ENCODE measurements around the gene CNN1.

The CNN1 gene

DNA sequence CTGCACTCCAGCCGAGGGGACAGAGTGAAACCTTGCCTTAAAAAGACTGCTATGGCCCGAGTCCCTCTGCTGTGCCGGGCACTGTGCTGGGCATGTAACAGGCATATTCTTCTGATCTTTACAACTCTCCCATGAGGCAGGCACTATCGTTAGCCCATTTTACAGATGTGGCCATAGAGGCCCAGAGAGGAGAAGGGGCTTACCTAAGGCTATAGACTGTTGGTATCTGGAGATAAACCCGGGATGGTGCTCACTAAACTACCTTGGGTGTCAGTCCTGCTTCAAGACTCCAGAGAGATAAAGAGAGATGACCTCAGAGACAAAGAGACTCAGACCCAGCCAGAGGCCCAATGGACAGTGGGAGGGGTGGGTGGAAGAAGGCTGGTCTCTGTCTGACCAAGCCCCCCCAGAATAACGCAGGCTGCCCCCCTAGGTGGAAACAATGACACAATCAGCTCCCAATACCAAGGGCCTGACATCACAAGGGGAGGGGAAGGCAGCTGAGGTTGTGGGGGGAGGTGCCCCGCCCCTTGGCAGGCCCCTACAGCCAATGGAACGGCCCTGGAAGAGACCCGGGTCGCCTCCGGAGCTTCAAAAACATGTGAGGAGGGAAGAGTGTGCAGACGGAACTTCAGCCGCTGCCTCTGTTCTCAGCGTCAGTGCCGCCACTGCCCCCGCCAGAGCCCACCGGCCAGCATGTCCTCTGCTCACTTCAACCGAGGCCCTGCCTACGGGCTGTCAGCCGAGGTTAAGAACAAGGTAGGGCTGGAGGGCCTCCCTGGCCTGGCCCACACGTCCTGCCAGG, at the start of gene CNN1:
Gene CNN1, plus strand, starts transcription at position 620 of the 805 bp plus-strand sequence. Its CDS starts 77 bp downstream, at position 697.
- no peak for DNase-seq (ENCODE audit: low read depth)

DNA sequence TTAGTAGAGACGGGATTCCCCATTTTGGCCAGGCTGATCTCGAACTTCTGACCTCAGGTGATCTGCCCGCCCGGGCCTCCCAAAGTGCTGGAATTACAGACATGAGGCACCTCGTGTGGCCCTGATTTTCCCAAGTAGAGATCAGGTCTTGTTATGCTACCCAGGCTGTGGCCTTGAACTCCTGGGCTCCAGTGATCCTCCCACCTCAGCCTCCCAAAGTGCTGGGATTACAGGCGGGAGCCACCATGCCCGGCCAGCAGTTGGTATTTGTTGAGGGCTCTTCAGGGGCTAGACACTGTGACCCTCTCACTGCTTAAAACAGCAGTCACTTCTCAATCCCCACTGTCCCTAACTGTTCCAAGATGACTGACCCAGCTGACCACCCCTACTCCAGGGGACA, 49.3 kb upstream of the CNN1 start:
- no peak for DNase-seq (ENCODE audit: low read depth)

DNA sequence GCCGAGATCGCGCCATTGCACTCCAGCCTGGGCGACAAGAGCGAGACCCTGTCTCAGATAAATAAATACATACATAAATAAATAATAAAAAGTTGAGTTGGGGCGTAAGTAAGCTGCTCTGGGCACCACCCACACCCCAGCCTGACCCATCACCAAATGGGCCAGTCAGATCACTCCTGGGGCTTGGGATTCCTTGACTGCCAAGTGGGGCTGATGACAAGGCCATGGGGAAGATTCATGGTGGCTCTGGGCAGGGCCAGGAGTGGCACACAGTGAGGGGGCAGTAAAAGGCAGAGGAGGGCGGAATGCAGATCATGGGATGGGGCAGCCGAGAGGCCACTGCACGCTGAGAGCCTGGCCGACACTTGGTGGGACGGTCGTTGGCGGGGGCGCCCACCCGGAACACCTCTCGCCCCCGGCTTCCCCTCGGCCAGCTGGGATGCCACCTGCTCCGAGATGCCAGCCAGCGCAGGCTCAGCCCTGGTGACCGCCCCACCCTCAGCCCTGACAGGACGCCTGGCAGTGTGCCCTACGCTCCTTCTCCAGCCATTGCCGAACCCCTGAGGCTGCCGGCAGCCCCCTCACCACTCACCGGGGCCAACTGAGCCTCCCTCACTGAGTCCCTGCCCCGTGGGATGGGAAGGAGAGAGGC, 43.9 kb upstream of the CNN1 start:
- DNase-seq (ENCODE audit: low read depth): no peak

DNA sequence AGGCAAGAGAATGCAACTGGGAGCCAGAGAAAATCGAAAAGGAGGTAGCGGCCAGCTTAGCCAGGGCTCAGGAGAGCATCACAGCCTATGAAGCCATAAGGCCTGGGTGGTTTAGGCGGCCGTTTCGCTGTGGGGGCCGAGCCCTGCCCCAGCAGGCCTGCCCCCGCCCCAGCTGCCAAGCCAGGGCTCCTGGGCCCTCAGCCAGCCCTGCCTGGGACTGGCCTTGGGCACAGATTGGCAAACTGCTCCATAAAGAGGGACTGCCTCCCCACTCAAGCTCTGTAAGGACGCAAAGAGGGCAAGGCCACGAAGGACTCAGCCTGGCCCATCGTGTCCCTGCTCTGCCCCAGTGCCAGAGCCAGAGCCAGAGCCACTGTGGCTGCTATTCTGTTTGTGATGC, 43.2 kb upstream of the CNN1 start:
- DNase-seq (ENCODE audit: low read depth): no peak

DNA sequence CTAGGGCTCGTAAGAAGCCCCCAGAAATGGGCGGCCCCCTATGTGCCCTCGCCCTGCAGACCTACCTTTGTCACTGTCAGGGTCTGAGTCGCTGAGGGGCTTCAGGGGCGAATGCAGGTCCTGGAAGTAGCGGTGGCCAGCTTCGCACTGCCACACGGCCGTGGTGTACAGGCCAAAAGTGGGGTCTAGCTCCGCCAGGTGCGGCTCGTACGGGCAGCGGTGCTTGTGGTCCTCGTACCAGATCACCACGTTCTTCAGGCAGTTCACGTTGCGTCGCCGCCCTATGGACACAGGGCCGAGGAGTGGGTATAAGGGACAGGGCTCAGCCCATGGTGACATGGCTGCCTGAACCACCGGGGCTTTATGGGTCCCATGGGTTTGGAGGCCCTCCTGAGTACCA, 42.8 kb upstream of the CNN1 start:
- no peak for DNase-seq (ENCODE audit: low read depth)

DNA sequence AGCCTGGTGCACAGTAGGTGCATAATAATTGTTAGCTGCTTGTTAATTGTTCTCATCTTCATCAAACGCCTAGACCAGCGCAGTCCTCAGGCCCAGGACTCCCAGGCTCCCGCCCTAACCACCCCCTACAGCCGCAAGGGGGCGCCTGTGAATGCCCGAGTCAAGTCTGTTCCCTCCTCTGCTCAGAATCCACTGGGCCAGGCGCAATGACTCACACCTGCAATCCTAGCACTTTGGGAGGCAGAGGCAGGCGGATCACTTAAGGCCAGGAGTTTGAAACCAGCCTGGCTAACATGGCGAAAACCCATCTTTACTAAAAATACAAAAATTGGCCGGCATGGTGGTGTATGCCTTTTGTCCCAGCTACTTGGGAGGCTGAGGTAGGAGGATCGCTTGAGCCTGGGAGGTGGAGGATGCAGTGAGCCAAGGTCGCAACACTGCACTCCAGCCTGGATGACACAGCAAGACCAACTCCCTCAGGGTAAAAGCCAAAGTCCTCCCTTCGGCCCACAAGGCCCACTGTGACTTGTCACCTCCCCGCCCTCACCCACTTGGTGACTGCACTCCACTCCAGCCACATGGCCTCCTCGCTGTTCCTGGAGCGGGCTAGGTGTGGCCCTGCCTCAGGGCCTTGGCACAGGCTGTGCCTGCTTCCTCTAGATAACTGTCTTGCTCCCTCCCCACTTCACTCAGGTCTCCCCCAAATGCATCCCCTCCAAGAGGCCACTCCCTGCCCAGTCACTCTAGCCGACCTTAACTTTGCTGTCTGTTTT, 42.1 kb upstream of the CNN1 start:
- peak; percentile 48 for DNase-seq (ENCODE audit: low read depth)

DNA sequence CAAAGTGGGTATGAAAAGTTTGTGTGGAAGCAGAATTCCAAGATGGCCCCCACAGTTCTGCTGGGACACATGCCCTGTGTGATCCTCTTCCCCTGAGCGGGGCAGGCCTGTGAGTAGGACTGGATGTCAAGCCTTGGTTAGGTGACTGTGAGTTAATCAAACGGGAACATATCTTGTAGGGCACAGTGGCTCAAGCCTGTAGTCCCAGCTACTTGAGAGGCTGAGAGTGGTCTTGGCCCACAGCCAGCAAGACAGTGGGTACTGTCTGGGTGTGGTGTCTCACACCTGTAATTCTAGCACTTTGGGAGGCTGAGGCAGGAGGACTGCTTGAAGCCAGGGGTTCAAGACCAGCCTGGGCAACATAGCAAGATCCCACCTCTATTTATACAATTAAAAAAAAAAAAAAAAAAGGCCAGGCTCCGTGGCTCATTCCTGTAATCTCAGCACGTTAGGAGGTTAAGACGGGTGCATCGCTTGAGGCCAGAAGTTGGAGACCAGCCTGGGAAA, 39.4 kb upstream of the CNN1 start:
- DNase-seq (ENCODE audit: low read depth): no peak

DNA sequence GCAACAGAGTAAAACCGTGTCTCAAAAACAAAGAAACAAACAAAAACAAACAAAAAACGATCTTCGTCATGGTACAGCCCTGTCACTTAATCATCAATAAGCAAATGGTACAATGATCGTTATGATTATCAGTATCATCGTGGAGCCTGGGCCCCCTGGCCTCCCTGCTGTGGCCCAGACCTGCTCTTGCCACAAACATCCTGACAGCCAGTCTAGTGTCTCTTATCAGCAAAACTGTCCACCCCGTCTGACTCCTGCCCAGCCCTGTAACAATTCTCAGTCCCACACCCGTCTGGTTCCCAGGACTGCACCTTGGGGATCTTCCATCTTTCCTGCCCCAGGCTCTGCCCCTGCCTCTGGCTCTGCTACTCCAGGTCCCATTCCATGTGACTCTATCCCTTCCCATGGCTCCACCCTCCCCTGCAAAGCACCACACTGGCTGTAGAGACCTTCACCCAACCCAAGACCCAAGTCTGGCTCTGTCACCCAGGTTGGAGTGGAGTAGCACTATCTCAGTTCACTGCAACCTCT, 38.7 kb upstream of the CNN1 start:
- no peak for DNase-seq (ENCODE audit: low read depth)

DNA sequence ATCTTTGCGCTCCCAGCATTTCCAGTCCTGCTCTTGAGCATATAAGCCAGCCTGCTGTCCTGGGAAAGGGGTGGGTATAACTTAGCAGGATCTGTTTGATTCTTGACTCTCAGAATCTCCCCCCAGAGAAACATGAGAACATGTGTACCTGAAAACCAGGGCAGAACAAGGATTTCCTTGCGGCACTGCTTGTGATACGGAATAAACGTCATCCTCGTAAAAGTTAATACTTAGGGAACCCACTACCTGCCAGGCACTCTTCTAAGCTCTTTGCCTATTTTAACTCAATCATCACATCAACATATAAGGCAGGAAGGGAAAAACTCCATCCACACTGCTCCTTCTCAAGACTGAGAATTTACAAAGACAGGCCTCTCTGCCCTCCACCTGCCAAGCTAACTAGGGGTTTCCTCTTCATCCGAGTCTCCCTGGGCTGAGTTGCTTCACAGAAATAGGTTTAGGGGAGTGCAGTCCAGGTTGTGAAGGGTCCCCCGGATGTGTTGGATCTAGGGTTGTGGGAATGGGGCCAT, 34.1 kb upstream of the CNN1 start:
- no peak for DNase-seq (ENCODE audit: low read depth)

DNA sequence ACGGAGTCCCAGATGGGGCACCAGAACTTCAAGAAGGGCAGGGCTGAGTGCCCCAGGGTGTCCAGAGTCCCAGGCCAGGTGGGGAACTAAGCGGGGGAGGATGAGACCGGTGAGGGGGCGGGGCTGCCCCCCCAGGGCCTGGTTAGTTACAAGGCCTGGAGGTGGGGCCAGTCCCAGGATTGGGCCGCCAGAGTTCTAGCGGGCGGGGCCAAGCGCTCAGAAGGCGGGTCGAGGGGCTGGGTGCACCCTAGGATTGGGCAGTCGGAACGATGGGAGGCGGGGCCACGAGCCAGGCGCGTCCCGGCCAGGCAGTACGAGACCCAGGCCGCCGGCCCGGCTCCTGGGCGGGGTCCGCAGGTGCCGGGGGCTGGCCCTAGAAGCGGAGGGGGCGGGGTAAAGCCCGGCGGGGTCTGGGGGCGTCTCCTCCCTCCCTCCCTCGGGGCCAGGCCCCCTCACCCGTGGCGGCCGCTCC, 33.6 kb upstream of the CNN1 start:
- DNase-seq (ENCODE audit: low read depth): peak; percentile 94

DNA sequence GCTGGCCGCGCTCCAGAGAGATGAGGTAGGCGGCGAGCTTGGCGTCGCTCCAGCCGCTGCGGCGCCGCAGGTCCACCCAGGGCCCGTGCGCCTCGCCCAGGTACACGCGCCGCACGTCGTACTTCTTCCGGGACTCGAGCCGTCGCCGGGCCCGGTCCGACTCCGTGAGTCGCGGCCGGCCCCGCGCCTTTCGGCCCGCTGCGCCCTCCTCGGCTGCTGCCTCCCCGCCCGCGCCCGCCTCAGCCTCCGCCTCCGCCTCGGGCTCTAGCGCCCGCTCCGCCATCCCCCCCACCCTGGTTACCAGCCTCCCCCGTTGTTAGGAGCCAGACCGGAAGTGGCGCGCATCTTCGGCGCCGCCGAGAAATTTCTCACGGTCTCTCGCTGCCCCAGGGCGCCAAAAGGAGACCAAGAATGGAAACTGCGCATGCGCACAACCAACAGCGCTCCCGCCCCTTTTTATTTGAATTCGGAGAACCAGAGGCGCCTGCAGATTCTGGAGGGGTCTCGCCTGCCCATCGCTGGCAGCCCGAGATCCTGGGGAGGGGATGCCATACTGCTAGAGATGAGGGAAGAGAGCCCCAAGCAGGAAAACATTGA, 33.0 kb upstream of the CNN1 start, which contains the start of gene ZNF653:
Gene ZNF653, minus strand, starts transcription at position 336 of the 597 bp plus-strand sequence. Its CDS starts 53 bp downstream, at position 283.
- DNase-seq (ENCODE audit: low read depth): peak; percentile 93

DNA sequence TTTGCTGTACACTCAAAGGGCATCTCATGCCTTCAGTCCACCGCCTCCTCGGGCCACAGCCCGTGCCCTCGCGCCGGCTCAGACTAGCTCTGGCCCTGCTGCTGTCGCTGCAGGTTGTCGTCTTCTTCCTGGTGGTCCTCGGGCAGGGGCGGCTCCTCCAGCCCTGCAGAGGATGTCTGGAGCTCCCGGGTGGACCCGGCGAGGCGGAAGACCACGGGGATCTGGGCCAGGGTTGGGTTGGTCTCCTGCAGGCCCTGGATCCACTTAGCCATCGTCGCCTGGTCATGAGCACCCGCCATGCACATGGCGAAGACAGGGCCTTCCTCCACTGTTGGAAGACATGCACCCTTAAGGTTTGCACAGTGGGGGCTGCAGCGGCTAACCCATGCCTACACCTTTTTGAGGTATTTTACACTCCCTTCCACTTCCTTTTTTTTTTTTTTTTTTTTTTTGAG, 32.5 kb upstream of the CNN1 start:
- DNase-seq (ENCODE audit: low read depth): no peak

DNA sequence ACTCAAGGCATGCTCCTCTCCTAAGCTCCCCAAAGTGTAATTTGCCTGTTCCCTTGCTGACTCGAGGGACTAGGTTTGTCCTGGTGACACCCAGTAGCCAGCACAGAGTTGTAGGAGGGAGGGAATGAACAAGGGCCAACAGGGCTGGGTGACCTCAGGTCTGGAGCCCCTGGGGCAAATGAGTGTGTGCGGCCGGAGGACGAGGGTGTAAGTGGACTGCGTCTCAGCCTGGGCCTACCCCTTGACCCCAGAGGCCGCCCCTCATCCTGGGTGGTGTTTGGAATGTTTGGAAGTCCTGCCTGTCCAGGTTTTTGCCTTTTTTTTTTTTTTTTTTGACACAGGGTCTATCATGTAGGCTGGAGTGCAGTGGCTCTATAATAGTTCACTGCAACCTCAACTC, 31.7 kb upstream of the CNN1 start:
- DNase-seq (ENCODE audit: low read depth): no peak

DNA sequence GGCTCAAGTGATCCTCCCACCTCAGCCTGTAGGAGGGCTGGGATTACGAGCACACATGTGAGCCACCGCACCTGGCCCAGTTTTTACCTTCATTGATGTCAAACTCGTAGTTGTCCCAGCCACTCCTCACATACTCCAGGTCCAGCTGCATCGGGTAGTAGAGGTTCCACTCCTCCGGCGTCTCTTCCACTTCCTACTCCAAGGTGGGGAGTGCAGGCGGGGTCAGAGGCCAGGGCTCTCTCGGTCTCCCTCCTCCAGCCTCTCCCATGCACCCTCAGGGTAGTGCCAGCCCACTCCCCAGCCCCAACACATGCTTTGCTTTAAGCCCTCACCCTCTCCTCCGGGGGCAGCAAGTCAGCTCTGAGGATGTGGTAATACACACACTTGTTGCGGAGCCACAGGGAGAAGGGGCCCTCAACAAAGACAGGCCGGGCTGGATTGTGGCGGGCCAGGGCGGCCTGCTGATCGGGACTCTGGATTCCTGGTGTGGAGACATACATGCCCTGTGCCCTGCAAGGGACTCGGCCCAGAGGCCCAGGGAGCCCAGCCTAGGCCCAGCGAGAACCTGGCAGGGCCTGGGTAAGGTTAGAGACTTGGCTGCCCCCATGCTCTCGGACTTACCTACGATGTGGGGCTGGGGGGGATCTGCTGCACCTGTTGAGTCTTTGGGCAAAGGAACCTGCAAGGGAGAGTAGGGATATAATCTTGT, 31.1 kb upstream of the CNN1 start:
- DNase-seq (ENCODE audit: low read depth): no peak

DNA sequence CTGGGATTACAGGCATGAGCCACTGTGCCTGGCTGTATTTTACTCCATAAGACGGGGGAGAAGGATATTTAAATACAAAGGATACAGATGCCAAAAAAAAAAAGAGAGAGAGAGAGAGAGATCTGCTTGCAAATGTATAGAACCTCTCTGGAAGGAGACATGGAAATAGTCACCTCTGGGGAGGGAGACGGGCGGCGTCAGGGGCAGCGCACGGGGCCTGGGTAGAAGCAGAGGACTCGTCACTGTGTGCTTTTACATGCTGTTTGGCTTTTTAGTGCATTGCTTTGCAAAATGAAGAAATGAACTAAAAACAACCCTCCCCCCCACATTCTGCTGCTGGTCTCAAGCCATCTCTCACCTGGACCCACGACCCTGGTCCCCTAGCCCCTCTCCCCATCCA, 28.2 kb upstream of the CNN1 start:
- no peak for DNase-seq (ENCODE audit: low read depth)

DNA sequence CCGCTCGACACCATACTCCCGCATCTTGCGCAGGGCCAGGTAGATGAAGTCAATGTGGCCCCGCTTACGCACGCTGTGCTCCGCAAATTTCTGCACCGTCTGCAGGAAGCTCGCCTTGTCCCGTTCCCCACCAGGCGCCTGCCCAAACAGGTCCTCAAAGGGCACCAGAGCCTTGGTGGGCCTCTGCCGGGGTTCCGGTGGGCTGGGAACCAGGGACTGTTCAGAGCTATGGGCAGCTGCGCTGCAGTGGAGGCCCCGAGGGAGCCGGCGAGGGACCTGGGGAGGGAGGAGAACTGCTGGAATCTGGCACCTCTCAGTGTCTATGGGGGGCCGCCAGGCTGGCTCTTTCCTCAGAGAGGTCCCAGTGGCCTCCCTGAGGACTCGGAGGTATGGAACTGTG, 24.7 kb upstream of the CNN1 start:
- DNase-seq (ENCODE audit: low read depth): no peak

DNA sequence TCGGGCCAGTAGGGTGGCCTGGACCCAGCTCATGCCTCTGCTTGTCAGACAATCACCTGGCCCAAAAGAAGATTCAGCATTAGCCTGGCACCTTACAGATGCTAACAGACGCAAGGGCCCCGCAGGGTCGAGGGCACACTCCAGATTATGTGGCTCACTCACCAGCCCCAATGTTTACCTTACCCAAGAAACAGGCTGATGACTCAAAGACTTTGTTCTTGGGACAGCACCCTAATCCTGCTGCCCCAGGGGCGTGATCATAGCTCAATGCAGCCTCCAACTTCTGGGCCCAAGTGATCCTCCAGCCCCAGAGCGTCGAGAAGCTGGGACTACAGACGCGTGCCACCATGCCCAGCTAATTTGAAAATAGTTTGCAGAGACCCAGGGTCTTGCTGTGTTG, 19.5 kb upstream of the CNN1 start:
- DNase-seq (ENCODE audit: low read depth): no peak

DNA sequence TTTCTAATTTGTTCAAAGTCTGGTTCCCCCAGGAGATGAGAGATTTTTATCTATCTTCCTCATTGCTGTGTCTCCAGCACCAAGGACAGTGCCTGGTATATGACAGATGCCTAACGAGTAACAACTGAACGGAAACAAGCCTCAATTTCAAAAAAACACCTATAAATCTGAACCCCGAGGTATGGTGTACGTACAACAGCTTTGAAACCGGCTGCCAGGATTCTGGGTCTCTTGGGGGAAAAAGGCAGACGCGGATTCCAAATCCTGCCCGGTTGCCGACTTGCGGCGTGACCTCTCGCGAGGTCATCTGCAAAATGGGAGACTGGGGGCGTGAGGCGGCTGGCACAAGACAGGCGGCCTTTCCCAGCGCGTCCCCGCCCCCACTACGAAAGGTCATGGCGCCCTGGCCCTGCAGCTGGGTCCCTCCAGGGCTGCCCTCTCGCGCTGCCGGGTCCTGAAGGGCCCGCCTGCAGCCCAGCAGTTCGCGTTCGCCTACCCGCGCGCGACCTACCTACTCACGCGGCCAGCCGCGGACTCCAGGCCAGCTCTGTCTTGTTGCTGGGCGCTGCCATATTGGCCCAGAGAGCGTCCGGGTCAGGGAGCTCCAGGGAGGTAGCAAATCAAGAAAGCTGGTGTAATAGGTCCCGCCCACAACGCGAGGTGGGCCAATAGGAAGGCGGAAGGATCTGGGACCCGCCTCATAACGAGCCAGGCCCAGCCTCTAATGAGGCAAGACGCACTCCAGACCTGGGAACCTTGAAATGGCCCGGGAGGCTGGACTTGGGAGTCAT, 9.9 kb upstream of the CNN1 start, which contains the start of gene ECSIT:
Gene ECSIT, minus strand, starts transcription at position 584 of the 791 bp plus-strand sequence. CDS start 9,964 bp downstream, outside the sequence.
- DNase-seq (ENCODE audit: low read depth): peak; percentile 88

DNA sequence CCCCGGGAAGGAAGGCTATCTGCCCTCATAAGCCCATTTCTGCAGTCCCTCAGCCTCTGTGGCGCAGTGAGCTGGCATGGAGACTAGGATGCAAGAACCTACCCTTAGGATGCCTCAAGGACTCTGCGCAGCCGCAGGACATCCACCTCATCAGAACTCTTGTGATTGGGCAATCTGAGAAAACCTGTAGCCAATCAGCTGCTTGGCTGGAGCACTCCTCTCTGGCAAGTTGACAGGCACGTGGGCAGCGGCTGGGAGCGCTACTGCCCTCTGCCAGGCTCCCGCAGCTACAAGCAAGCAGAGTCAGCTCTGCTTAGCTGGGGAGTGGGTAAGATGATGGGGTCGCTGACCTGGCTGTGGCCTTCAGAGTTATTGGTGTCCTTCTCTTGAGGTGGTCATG, 8.2 kb upstream of the CNN1 start:
- DNase-seq (ENCODE audit: low read depth): no peak

DNA sequence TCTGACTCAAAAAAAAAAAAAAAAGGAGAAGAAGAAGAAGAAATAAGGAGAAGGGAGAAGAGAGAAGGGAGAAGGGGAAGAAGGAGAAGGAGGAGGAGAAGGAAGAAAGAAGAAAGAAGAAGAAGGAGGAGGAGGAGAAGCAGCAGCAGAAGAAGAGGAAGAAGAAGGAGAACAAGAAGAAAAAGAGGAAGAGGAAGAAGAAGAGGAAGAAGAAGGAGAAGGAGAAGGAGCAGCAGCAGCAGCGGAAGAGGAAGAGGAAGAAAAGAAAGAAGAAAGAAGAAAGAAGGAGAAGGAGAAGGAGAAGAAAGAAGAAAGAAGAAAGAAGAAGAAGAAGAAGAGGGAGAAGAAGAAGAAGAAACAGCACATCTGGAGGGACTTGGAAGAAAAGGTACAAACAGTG, 4.1 kb upstream of the CNN1 start:
- no peak for DNase-seq (ENCODE audit: low read depth)
